Ovary (tissue), 9 donors: ENCODE results near the gene AIPL1. TPM values are rescaled to one million over a fixed set of nuclear protein-coding genes. Genes with fewer than 3 reads are reported as not detected.

Experiments
- DNase-seq, 5 donors: peaks; one replicate each; pipeline ENCODE4 v3.0.0-alpha.2; 2019 to 2020
- H3K27ac ChIP-seq, 2 donors: fragments of 200-600 bp; one replicate each; pipeline versions ENCODE4 v1.5.1 to v1.8.0; 2019 to 2022
- H3K27me3 ChIP-seq: fragments of 200-600 bp; one replicate; pipeline ENCODE4 v1.8.0; 2022
- H3K36me3 ChIP-seq: fragments of 200-600 bp; sonication (generic); one replicate; pipeline ENCODE4 v1.5.1; 2019
- H3K4me1 ChIP-seq: one replicate; pipeline ENCODE4 v1.8.1; 2013; ENCODE audit warnings: mild to moderate bottlenecking, moderate library complexity; ENCODE audit not compliant: insufficient read depth
- H3K4me3 ChIP-seq: fragments of 200-600 bp; sonication (generic); one replicate; pipeline ENCODE4 v1.5.1; 2017
- H3K9me3 ChIP-seq, 2 donors: fragments of 200-600 bp in 1 of 2; sonication (generic) in 1 of 2; one replicate each; pipeline versions ENCODE4 v1.5.1 to v1.8.1; 2013 to 2019; ENCODE audit warnings: mild to moderate bottlenecking in 1 of 2, moderate library complexity in 1 of 2
- EP300 ChIP-seq: sonication (generic); formaldehyde crosslinking; IDR thresholded peaks from one replicate; pipeline ENCODE4 v1.6.1; 2017; ENCODE audit warnings: antibody characterized with exemption
- POLR2A ChIP-seq: fragments of 450-650 bp; IDR thresholded peaks from one replicate; pipeline ENCODE4 v1.6.1; 2017; ENCODE audit warnings: antibody characterized with exemption, mild to moderate bottlenecking, moderate library complexity
- WGBS, 3 donors: extraction: QIAGEN DNeasy Blood & Tissue Kit in 1 of 3; methylation state at CpG; one replicate each; pipeline versions ENCODE4 v1.1.5 to v1.1.7; 2013 to 2017; 5-methylcytosine and 5-hydroxymethylcytosine counted together
- intact Hi-C, 4 donors: fragments of 100-400 bp; cut with DNase I; formaldehyde crosslinking; loops; one replicate each; pipeline versions ENCODE4 v1.11.0 to v1.15.1; 2022 to 2023
- polyA plus RNA-seq, 2 donors: library from polyadenylated mRNA; stranded (reverse); fragments of 200-250 nt in 1 of 2; fragments of 350-450 nt in 1 of 2; fragmentation: Illumina TruSeq in 1 of 2; extraction: RNeasy Lipid Tissue Mini Kit (QIAGEN cat#74804) in 1 of 2; gene quantifications; one replicate each; pipeline ENCODE4 v1.2.3, GENCODE V29; 2013 to 2014
- total RNA-seq, 7 donors: library from RNA; depleted of rRNA in 2 of 7; stranded (reverse); fragments of >200 nt in 2 of 7; fragmentation: NEBNext Ultra II Directional in 3 of 7; extraction: Animal tissue kit (Norgen Biotek cat#: 25700) in 3 of 7; gene quantifications; one replicate each; pipeline versions ENCODE4 v1.1.0 to v1.2.4, GENCODE V29; 2016 to 2023
- TF ChIP-seq, protein P1 (sequence below), 3 donors: fragments of 450-650 bp in 2 of 3; fragments of 200-600 bp in 1 of 3; IDR thresholded peaks; one replicate each; pipeline versions ENCODE4 v1.5.1 to v1.8.0; 2016 to 2022; ENCODE audit warnings: antibody characterized with exemption in 3 of 3, mild to moderate bottlenecking in 1 of 3
- donor health status: DM: no; HTN: no; CAD: no; lungs with moderate emphysema.
- donor health status: DM: no; HTN: no; CAD: no.
- donor health status: Bipolar disorder and iron deficiency.
- donor health status: DM: yes; HTN: yes; CAD: no.
- donor health status: DM: no; HTN: no; CAD: no.
- donor health status: DM: yes; HTN: yes; CAD: no.

Gene AIPL1
- total and polyA plus RNA-seq, 9 donors, result not detected

DNA sequence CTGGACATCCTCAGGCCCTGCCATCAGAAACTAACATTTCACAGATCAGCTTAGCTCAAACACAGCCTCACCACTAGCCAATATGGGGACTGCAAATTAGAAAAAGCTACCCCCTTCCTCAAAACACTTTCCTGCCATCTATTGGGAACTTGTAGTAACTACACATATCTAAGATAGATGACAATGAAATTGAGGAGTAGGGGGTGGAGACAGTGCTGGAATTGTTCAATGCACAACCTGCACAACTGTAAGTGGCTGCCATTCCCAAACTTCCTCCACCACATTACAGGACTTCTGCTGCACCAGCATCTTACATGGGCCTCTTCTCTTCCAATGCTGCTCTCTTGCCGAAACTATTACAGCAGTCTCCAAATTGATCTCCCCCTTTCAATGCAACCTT, 21.9 kb downstream of the AIPL1 start:
- no peaks in the 10 kb centered on the region for H3K4me1 ChIP-seq
- H3K4me3 ChIP-seq, result no peak overlapping the region
- TF ChIP-seq, protein P1, sequence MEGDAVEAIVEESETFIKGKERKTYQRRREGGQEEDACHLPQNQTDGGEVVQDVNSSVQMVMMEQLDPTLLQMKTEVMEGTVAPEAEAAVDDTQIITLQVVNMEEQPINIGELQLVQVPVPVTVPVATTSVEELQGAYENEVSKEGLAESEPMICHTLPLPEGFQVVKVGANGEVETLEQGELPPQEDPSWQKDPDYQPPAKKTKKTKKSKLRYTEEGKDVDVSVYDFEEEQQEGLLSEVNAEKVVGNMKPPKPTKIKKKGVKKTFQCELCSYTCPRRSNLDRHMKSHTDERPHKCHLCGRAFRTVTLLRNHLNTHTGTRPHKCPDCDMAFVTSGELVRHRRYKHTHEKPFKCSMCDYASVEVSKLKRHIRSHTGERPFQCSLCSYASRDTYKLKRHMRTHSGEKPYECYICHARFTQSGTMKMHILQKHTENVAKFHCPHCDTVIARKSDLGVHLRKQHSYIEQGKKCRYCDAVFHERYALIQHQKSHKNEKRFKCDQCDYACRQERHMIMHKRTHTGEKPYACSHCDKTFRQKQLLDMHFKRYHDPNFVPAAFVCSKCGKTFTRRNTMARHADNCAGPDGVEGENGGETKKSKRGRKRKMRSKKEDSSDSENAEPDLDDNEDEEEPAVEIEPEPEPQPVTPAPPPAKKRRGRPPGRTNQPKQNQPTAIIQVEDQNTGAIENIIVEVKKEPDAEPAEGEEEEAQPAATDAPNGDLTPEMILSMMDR (IDR thresholded peaks at IDR 0.05), result no peak
- TF ChIP-seq POLR2A (no peak), EP300 (no peak)
- intact Hi-C loops, result no loop called here
- H3K27ac ChIP-seq, result no peak overlapping the region
- no peak for DNase-seq
- H3K36me3 ChIP-seq, result no peaks in the 10 kb centered on the region
- no peaks in the 10 kb centered on the region for H3K27me3 ChIP-seq
- WGBS, 3 donors, result 92 to 94% (median 92%) methylated on average over 1 of the region's 1 CpG
- H3K9me3 ChIP-seq, result no peaks in the 10 kb centered on the region

DNA sequence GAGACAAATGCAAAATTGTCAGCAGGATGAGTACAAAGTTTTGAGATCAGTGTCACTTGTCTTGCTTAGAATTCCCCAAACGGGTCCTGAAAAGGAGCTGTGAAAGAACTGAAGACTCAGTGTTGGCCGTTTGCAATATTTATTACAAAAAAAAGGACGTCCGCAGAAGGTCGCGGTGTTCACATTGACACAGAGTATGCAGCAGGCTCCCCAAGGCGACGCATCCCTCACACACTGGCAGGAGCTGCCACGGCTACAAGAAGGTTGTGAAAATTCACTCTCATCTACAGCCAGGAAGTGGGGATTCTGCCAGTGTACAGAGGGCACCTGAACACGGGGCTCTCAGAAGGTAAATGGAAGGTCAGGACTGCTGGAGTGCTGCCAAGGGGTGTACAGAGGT, 26.2 kb downstream of the AIPL1 start:
- Histone ChIP-seq H3K9me3 (no peaks in the 10 kb centered on the region), H3K27ac (no peak overlapping the region), H3K4me1 (no peaks in the 10 kb centered on the region), H3K36me3 (no peaks in the 10 kb centered on the region), H3K4me3 (no peak overlapping the region), H3K27me3 (no peaks in the 10 kb centered on the region)
- intact Hi-C loops, result no loop called here
- DNase-seq, result no peak
- 48 to 65% (median 52%) methylated on average over 10 of the region's 10 CpGs for WGBS, 3 donors
- TF ChIP-seq POLR2A, result no peak
- TF ChIP-seq, protein P1 (IDR thresholded peaks at IDR 0.05), result no peak
- TF ChIP-seq EP300, result no peak

DNA sequence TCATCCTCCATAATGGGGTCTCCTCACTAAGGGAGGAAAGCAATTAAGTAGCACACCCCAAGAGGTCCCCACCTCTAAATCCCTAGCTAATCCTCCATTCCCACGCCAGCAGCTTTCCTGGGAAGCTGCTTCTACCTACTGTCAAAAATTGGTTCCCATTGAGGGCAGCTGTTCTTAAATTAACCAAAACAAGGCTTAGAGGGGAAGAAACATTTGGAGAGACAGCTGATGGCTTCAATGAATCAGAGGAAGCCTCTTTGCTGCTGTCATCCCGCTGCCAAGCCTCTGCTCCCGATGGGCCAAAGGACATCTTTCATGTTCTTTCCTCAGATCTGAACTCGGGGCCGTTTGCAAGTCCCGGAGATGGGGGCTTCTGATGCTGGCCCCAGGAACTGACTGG, 26.6 kb downstream of the AIPL1 start:
- WGBS, 3 donors, result 59 to 72% (median 64%) methylated on average over 6 of the region's 6 CpGs
- no peaks in the 10 kb centered on the region for H3K27me3 ChIP-seq
- H3K9me3 ChIP-seq, result no peaks in the 10 kb centered on the region
- no peak overlapping the region for H3K4me3 ChIP-seq
- H3K27ac ChIP-seq, result no peak overlapping the region
- no peaks in the 10 kb centered on the region for H3K36me3 ChIP-seq
- intact Hi-C loops, result no loop called here
- no peak for DNase-seq
- TF ChIP-seq EP300 (no peak), POLR2A (no peak)
- TF ChIP-seq, protein P1 (IDR thresholded peaks at IDR 0.05), result no peak
- H3K4me1 ChIP-seq, result no peaks in the 10 kb centered on the region

DNA sequence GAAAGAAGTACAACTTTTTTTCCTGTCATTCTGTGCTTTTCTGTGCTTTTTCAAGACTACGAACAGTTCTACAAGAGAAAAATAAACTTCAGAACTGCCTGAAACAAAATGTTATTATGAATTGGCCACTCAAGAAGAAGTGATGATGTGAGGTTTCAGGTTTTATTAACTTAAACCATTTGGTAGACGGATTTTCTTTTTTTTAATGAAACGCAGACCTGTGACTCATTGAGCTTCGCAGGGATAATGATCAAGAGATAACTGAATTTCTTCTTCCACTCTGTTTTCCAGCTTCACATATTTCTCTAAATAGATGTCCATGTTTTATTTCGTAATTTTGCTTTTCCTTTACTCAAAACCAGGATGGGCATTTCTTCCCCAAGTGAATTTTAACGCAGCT, 32.7 kb downstream of the AIPL1 start:
- Histone ChIP-seq H3K27me3 (no peaks in the 10 kb centered on the region), H3K9me3 (no peaks in the 10 kb centered on the region), H3K36me3 (no peaks in the 10 kb centered on the region), H3K4me1 (no peaks in the 10 kb centered on the region), H3K27ac (no peak overlapping the region), H3K4me3 (no peak overlapping the region)
- TF ChIP-seq POLR2A (no peak), EP300 (no peak)
- TF ChIP-seq, protein P1 (IDR thresholded peaks at IDR 0.05), result no peak
- intact Hi-C loops, result no loop called here
- WGBS, 3 donors, result 79 to 80% (median 79%) methylated on average over 6 of the region's 6 CpGs
- no peak for DNase-seq

DNA sequence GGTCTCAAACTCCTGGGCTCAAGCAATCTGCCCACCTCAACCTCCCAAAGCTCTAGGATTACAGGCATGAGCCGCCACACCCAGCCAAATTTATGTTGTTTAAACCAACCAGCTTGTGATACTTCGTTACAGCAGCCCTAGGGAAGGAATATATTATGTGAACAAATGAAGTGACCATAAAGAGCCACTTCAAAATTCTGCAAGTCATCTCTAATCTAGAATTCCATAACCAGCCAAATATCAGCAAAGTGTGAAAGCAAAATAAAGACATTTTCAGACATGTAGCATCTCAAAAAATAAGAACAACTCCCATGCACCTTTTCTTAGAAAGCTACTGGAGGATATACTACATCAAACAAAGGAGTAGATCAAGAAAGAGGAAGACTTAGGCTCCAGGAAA, 36.0 kb downstream of the AIPL1 start:
- no peaks in the 10 kb centered on the region for H3K27me3 ChIP-seq
- WGBS, 3 donors, result 31 to 73% (median 33%) methylated on average over 2 of the region's 2 CpGs
- intact Hi-C loops, result no loop called here
- H3K4me1 ChIP-seq, result no peaks in the 10 kb centered on the region
- no peak for DNase-seq
- no peak overlapping the region for H3K27ac ChIP-seq
- H3K9me3 ChIP-seq, result no peaks in the 10 kb centered on the region
- TF ChIP-seq POLR2A (no peak), EP300 (no peak)
- TF ChIP-seq, protein P1 (IDR thresholded peaks at IDR 0.05), result no peak
- no peaks in the 10 kb centered on the region for H3K36me3 ChIP-seq
- no peak overlapping the region for H3K4me3 ChIP-seq
